Liver (tissue), 9 donors: ENCODE data around the gene ANKS1A. TPM values are rescaled to one million over a fixed set of nuclear protein-coding genes. Genes with fewer than 3 reads are reported as not detected.

ENCODE experiments used
- DNase-seq: peaks from one replicate; pipeline ENCODE4 v3.0.0-alpha.2; 2017; ENCODE audit warnings: low spot score
- H3K27ac ChIP-seq, 2 donors: one replicate each; pipeline ENCODE4 v1.7.0; 2013; ENCODE audit warnings: inconsistent platforms in 2 of 2, low read length in 2 of 2, control low read depth in 1 of 2, low read depth in 1 of 2, mild to moderate bottlenecking in 1 of 2
- H3K27me3 ChIP-seq, 4 donors: one replicate each; pipeline versions ENCODE4 v1.6.1 to v1.7.0; 2013; ENCODE audit warnings: low read length in 3 of 4, inconsistent platforms in 1 of 4, mild to moderate bottlenecking in 1 of 4, moderate library complexity in 1 of 4; ENCODE audit not compliant: control insufficient read depth in 4 of 4, insufficient read depth in 4 of 4
- H3K36me3 ChIP-seq, 4 donors: one replicate each; pipeline versions ENCODE4 v1.6.1 to v1.7.0; 2013; ENCODE audit warnings: low read length in 3 of 4, mild to moderate bottlenecking in 3 of 4, low read depth in 1 of 4, moderate library complexity in 1 of 4; ENCODE audit not compliant: control insufficient read depth in 4 of 4, insufficient read depth in 3 of 4
- H3K4me1 ChIP-seq, 4 donors: one replicate each; pipeline versions ENCODE4 v1.6.1 to v1.7.0; 2013; ENCODE audit warnings: low read length in 3 of 4, mild to moderate bottlenecking in 3 of 4, moderate library complexity in 1 of 4; ENCODE audit not compliant: control insufficient read depth in 4 of 4, insufficient read depth in 4 of 4
- H3K4me3 ChIP-seq, 3 donors: one replicate each; pipeline versions ENCODE4 v1.6.1 to v1.7.0; 2013; ENCODE audit warnings: low read length in 3 of 3, control low read depth in 1 of 3, low read depth in 1 of 3, mild to moderate bottlenecking in 1 of 3
- H3K9ac ChIP-seq, 2 donors: one replicate each; pipeline ENCODE4 v1.7.0; 2013; ENCODE audit warnings: low read length in 2 of 2, mild to moderate bottlenecking in 2 of 2, moderate library complexity in 2 of 2, control low read depth in 1 of 2, low read depth in 1 of 2
- H3K9me3 ChIP-seq, 4 donors: one replicate each; pipeline versions ENCODE4 v1.6.1 to v1.7.0; 2013; ENCODE audit warnings: low read length in 3 of 4; ENCODE audit not compliant: control insufficient read depth in 4 of 4
- ATF3 ChIP-seq: IDR thresholded peaks from 2 replicates; pipeline ENCODE4 v1.6.1; 2016; ENCODE audit warnings: antibody characterized with exemption
- CTCF ChIP-seq: fragments of 150-350 bp; IDR thresholded peaks from 2 replicates; pipeline ENCODE4 v1.5.1; 2017; ENCODE audit warnings: improper control_type of control experiment, low read depth, low read length; ENCODE audit not compliant: missing input control
- EGR1 ChIP-seq, 2 donors: IDR thresholded peaks; 2 replicates each; pipeline ENCODE4 v1.6.1; 2016 to 2018; ENCODE audit warnings: antibody characterized with exemption in 2 of 2, low read depth in 2 of 2
- FOXA1 ChIP-seq: IDR thresholded peaks from 2 replicates; pipeline ENCODE4 v1.6.1; 2016; ENCODE audit warnings: antibody characterized with exemption
- FOXA2 ChIP-seq: IDR thresholded peaks from 2 replicates; pipeline ENCODE4 v1.6.1; 2016; ENCODE audit warnings: antibody characterized with exemption
- HNF4A ChIP-seq, 2 donors: conservative IDR thresholded peaks; 2 replicates each; pipeline ENCODE4 v1.6.1; 2016; ENCODE audit warnings: antibody characterized with exemption in 2 of 2, mild to moderate bottlenecking in 2 of 2
- HNF4G ChIP-seq: IDR thresholded peaks from 2 replicates; pipeline ENCODE4 v1.6.1; 2016; ENCODE audit warnings: antibody characterized with exemption
- JUND ChIP-seq, 2 donors: IDR thresholded peaks; 2 replicates each; pipeline ENCODE4 v1.6.1; 2016; ENCODE audit warnings: antibody characterized with exemption in 2 of 2
- MAX ChIP-seq: IDR thresholded peaks from 2 replicates; pipeline ENCODE4 v1.6.1; 2016; ENCODE audit warnings: antibody characterized with exemption
- RAD21 ChIP-seq, 2 donors: IDR thresholded peaks; 2 replicates each; pipeline ENCODE4 v1.6.1; 2016; ENCODE audit warnings: antibody characterized with exemption in 2 of 2, mild to moderate bottlenecking in 2 of 2
- REST ChIP-seq: IDR thresholded peaks from 2 replicates; pipeline ENCODE4 v1.6.1; 2016; ENCODE audit warnings: antibody characterized with exemption, mild to moderate bottlenecking
- RXRA ChIP-seq, 2 donors: IDR thresholded peaks; 2 replicates each; pipeline ENCODE4 v1.6.1; 2017 to 2018; ENCODE audit warnings: antibody characterized with exemption in 2 of 2, mild to moderate bottlenecking in 1 of 2
- SP1 ChIP-seq: IDR thresholded peaks from 2 replicates; pipeline ENCODE4 v1.6.1; 2018; ENCODE audit warnings: antibody characterized with exemption, mild to moderate bottlenecking
- YY1 ChIP-seq: IDR thresholded peaks from 2 replicates; pipeline ENCODE4 v1.6.1; 2016; ENCODE audit warnings: antibody characterized with exemption, mild to moderate bottlenecking
- ZBTB33 ChIP-seq: IDR thresholded peaks from 2 replicates; pipeline ENCODE4 v1.6.1; 2016; ENCODE audit warnings: antibody characterized with exemption
- WGBS: extraction: QIAGEN DNeasy Blood & Tissue Kit; methylation state at CpG from one replicate; pipeline ENCODE4 v1.1.7; 2013; 5-methylcytosine and 5-hydroxymethylcytosine counted together
- polyA plus RNA-seq, 2 donors: library from polyadenylated mRNA; stranded (reverse) in 1 of 2; unstranded in 1 of 2; fragments of 200-250 nt in 1 of 2; fragments of >200 nt in 1 of 2; fragmentation: Nextera tagmentation in 1 of 2; extraction: Ambion mirVana in 1 of 2; gene quantifications; one replicate each; pipeline versions ENCODE4 v1.2.1 to v1.2.3, GENCODE V29; 2013 to 2015
- total RNA-seq, 2 donors: library from RNA; depleted of rRNA; stranded (reverse); fragments of >200 nt; gene quantifications; one replicate each; pipeline ENCODE4 v1.2.3, GENCODE V29; 2014
- donor health status: healthy.
- donor health status: healthy.
- donor health status: healthy.
- donor health status: healthy.
- donor health status: healthy.

ANKS1A gene
- total and polyA plus RNA-seq, 4 donors, result 4.3 to 18.7 (median 6.7) TPM

GRCh38 chr6:35089935-35090505 lies 201.0 kb downstream of the ANKS1A start:
- H3K27me3 ChIP-seq, result no peaks in the 10 kb centered on the region
- H3K4me3 ChIP-seq, result no peak overlapping the region
- H3K36me3 ChIP-seq, result peaks cover 0 to 32% (median 10%) of the 10 kb centered on the region in 4 donors
- DNase-seq, result no peak
- H3K9ac ChIP-seq, result no peak overlapping the region
- TF ChIP-seq SP1 (no peak), ATF3 (no peak), JUND (IDR thresholded peaks at IDR 0.05) (no peak), MAX (no peak)
- no peaks in the 10 kb centered on the region for H3K9me3 ChIP-seq
- 91% methylated on average over 15 of the region's 15 CpGs for WGBS
- peaks cover 6 to 31% (median 13%) of the 10 kb centered on the region in 4 donors for H3K4me1 ChIP-seq
- no peak overlapping the region for H3K27ac ChIP-seq

GRCh38 chr6:35090734-35091133 lies 201.7 kb downstream of the ANKS1A start:
- no peak overlapping the region for H3K9ac ChIP-seq
- no peak overlapping the region for H3K4me3 ChIP-seq
- peaks cover 0 to 25% (median 7%) of the 10 kb centered on the region in 4 donors for H3K36me3 ChIP-seq
- DNase-seq, result no peak
- H3K4me1 ChIP-seq, result peaks cover 6 to 32% (median 15%) of the 10 kb centered on the region in 4 donors
- 95% methylated on average over 10 of the region's 10 CpGs for WGBS
- TF ChIP-seq ZBTB33 (no peak), EGR1 (IDR thresholded peaks at IDR 0.05; ENCODE audit: low read depth in 2 of 2) (no peak), FOXA2 (no peak), RAD21 (IDR thresholded peaks at IDR 0.05) (no peak), FOXA1 (no peak), JUND (IDR thresholded peaks at IDR 0.05) (no peak), ATF3 (no peak), SP1 (no peak), MAX (no peak), RXRA (IDR thresholded peaks at IDR 0.05) (no peak), CTCF (no peak), YY1 (no peak), HNF4G (no peak), HNF4A (conservative IDR thresholded peaks at IDR 0.05) (no peak), REST (no peak)
- no peak overlapping the region for H3K27ac ChIP-seq
- no peaks in the 10 kb centered on the region for H3K9me3 ChIP-seq
- H3K27me3 ChIP-seq, result no peaks in the 10 kb centered on the region
